ENCODE data around the gene EFCAB13.
"Not testable (repeated sequence)": the region's sequence is repeated elsewhere in the genome, so short reads cannot be mapped to it uniquely, and the experiment has no call there.

The EFCAB13 gene

DNA sequence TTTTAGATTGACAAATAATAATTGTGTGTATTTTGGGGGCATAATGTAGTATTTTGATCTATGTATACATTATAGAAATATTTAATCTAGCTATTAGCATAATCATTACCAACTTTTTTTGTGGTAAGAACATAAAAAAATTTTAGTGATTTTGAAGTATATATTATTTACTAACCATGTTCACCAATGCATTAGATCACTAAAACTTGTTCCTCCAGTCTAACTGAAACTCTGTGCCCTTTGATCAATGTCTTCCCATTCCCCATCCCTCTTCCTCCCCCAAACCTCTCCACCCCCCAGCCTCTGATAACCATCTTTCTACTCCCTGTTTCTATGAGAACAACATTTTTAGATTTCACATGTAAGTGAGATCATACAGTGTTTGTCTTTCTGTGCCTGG lies 8.5 kb downstream of the EFCAB13 start:
- H3K79me2 ChIP-seq (ENCODE audit: control insufficient read depth, insufficient read depth, low read length, unreplicated experiment): no peaks in the 10 kb centered on the region
- no peaks in the 10 kb centered on the region for H3K27me3 ChIP-seq (ENCODE audit: insufficient read depth, low read length)
- peaks cover 22% of the 10 kb centered on the region for H3K36me3 ChIP-seq (ENCODE audit: insufficient read depth, low read length)
- no peaks in the 10 kb centered on the region for H3K4me1 ChIP-seq (ENCODE audit: control insufficient read depth, insufficient read depth, low read length, unreplicated experiment)
- no peak overlapping the region for H3K27ac ChIP-seq (ENCODE audit: low read depth, low read length)
- no peak overlapping the region for H2AFZ ChIP-seq (ENCODE audit: low read length, unreplicated experiment)
- no peak overlapping the region for H3K4me3 ChIP-seq (ENCODE audit: low read depth, low read length)

DNA sequence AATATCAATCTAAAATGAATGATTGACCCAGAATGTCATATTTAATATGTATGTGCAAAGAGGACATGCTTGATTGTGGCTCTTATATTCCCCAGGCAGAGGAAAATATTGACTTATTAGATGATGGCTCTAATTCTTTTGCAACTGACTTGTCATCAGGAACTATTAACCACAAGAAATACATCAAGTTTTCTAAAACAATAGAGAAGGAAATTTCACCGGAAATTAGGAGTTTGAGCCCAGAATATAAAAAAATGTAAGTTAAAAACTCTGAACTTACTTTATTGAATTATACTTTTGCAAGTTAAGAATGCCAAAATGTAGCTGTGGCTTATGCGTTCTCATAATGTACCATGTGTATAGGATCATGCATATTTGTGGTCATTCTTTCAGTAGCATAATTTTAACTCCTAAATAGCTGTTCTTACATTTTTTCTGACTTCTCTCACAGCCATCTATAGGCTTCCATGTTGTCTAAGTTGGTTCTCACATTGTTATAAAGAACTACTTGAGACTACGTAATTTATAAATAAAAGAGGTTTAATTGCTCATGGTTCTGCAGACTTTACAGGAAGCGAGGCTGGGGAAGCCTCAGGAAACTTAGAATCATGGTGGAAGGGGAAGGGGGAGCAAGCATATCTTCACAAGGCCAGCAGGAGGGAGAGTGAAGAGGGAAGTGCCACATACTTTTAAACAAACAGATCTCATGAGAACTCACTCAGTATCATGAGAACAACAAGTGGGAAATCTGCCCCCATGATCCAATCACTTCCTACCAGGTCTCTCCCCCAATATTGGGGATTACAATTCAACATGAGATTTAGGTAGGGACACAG lies 11.6 kb downstream of the EFCAB13 start:
- Histone ChIP-seq H3K27me3 (ENCODE audit: insufficient read depth, low read length) (no peaks in the 10 kb centered on the region), H2AFZ (ENCODE audit: low read length, unreplicated experiment) (no peak overlapping the region), H3K4me3 (ENCODE audit: low read depth, low read length) (no peak overlapping the region), H3K27ac (ENCODE audit: low read depth, low read length) (no peak overlapping the region), H3K4me1 (ENCODE audit: control insufficient read depth, insufficient read depth, low read length, unreplicated experiment) (no peaks in the 10 kb centered on the region), H3K36me3 (ENCODE audit: insufficient read depth, low read length) (peaks cover 22% of the 10 kb centered on the region), H3K79me2 (ENCODE audit: control insufficient read depth, insufficient read depth, low read length, unreplicated experiment) (no peaks in the 10 kb centered on the region)

- no peak overlapping the region for H3K27ac ChIP-seq (ENCODE audit: low read depth, low read length)
- H3K4me1 ChIP-seq (ENCODE audit: control insufficient read depth, insufficient read depth, low read length, unreplicated experiment): no peaks in the 10 kb centered on the region
- no peak overlapping the region for H2AFZ ChIP-seq (ENCODE audit: low read length, unreplicated experiment)
- no peak overlapping the region for H3K4me3 ChIP-seq (ENCODE audit: low read depth, low read length)
- H3K79me2 ChIP-seq (ENCODE audit: control insufficient read depth, insufficient read depth, low read length, unreplicated experiment): no peaks in the 10 kb centered on the region
- H3K27me3 ChIP-seq (ENCODE audit: insufficient read depth, low read length): no peaks in the 10 kb centered on the region
- H3K36me3 ChIP-seq (ENCODE audit: insufficient read depth, low read length): peaks cover 10% of the 10 kb centered on the region
Measured at GRCh38 chr17:47338026-47338425, 14.3 kb downstream of the EFCAB13 start.

DNA sequence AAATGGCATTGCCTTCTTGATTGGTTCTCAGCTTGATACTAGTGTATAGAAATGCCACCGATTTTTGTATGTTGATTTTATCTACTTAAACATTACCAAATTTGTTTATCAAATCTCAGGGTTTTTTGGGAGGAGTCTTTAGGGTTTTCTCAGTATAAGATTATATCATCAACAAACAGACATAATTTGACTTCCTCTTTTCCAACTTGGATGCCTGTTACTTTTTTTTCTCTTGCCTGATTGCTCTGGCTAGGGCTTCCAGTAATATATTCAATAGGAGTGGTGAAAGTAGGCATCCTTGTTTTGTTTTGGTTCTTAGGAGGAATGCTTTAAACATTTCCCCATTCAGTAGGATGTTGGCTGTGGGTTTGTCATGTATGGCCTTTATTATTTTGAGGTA lies 29.1 kb downstream of the EFCAB13 start:
- no peaks in the 10 kb centered on the region for H3K36me3 ChIP-seq (ENCODE audit: insufficient read depth, low read length)
- H3K4me3 ChIP-seq (ENCODE audit: low read depth, low read length): no peak overlapping the region
- H3K27ac ChIP-seq (ENCODE audit: low read depth, low read length): no peak overlapping the region
- H3K79me2 ChIP-seq (ENCODE audit: control insufficient read depth, insufficient read depth, low read length, unreplicated experiment): no peaks in the 10 kb centered on the region
- H2AFZ ChIP-seq (ENCODE audit: low read length, unreplicated experiment): no peak overlapping the region
- no peaks in the 10 kb centered on the region for H3K27me3 ChIP-seq (ENCODE audit: insufficient read depth, low read length)
- H3K4me1 ChIP-seq (ENCODE audit: control insufficient read depth, insufficient read depth, low read length, unreplicated experiment): no peaks in the 10 kb centered on the region

- Histone ChIP-seq H3K79me2 (ENCODE audit: control insufficient read depth, insufficient read depth, low read length, unreplicated experiment) (no peaks in the 10 kb centered on the region), H3K36me3 (ENCODE audit: insufficient read depth, low read length) (no peaks in the 10 kb centered on the region), H3K27ac (ENCODE audit: low read depth, low read length) (no peak overlapping the region), H3K4me3 (ENCODE audit: low read depth, low read length) (no peak overlapping the region), H2AFZ (ENCODE audit: low read length, unreplicated experiment) (no peak overlapping the region), H3K4me1 (ENCODE audit: control insufficient read depth, insufficient read depth, low read length, unreplicated experiment) (no peaks in the 10 kb centered on the region), H3K27me3 (ENCODE audit: insufficient read depth, low read length) (no peaks in the 10 kb centered on the region)
Measured at GRCh38 chr17:47358652-47359051, 34.9 kb downstream of the EFCAB13 start.

GRCh38 chr17:47363171-47363570 lies 39.4 kb downstream of the EFCAB13 start:
- H3K4me3 ChIP-seq (ENCODE audit: low read depth, low read length): no peak overlapping the region
- H3K79me2 ChIP-seq (ENCODE audit: control insufficient read depth, insufficient read depth, low read length, unreplicated experiment): no peaks in the 10 kb centered on the region
- no peak overlapping the region for H2AFZ ChIP-seq (ENCODE audit: low read length, unreplicated experiment)
- H3K4me1 ChIP-seq (ENCODE audit: control insufficient read depth, insufficient read depth, low read length, unreplicated experiment): no peaks in the 10 kb centered on the region
- H3K27me3 ChIP-seq (ENCODE audit: insufficient read depth, low read length): no peaks in the 10 kb centered on the region
- no peak overlapping the region for H3K27ac ChIP-seq (ENCODE audit: low read depth, low read length)
- H3K36me3 ChIP-seq (ENCODE audit: insufficient read depth, low read length): no peaks in the 10 kb centered on the region

- no peak overlapping the region for H3K4me3 ChIP-seq (ENCODE audit: low read depth, low read length)
- no peak overlapping the region for H2AFZ ChIP-seq (ENCODE audit: low read length, unreplicated experiment)
- no peaks in the 10 kb centered on the region for H3K4me1 ChIP-seq (ENCODE audit: control insufficient read depth, insufficient read depth, low read length, unreplicated experiment)
- no peaks in the 10 kb centered on the region for H3K36me3 ChIP-seq (ENCODE audit: insufficient read depth, low read length)
- H3K27me3 ChIP-seq (ENCODE audit: insufficient read depth, low read length): no peaks in the 10 kb centered on the region
- no peaks in the 10 kb centered on the region for H3K79me2 ChIP-seq (ENCODE audit: control insufficient read depth, insufficient read depth, low read length, unreplicated experiment)
- no peak overlapping the region for H3K27ac ChIP-seq (ENCODE audit: low read depth, low read length)
Measured at GRCh38 chr17:47367257-47367656, 43.5 kb downstream of the EFCAB13 start.

DNA sequence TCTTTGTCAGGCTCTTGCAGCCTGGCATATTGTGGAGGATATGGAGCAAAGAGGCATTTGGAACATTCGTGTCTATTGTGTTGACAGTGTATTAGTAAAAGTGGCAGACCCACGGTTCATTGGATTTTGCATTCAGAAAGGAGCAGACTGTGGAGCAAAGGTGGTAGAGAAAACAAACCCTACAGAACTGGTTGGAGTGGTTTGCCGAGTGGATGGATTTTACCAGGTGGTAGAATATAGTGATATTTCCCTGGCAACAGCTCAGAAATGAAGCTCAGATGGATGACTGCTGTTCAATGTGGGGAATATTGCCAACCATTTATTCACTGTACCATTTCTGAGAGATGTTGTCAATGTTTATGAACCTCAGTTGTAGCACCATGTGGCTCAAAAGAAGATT lies 44.5 kb downstream of the EFCAB13 start:
- Histone ChIP-seq H3K27ac (ENCODE audit: low read depth, low read length) (no peak overlapping the region), H3K27me3 (ENCODE audit: insufficient read depth, low read length) (no peaks in the 10 kb centered on the region), H3K4me1 (ENCODE audit: control insufficient read depth, insufficient read depth, low read length, unreplicated experiment) (no peaks in the 10 kb centered on the region)

GRCh38 chr17:47370899-47371298 lies 47.1 kb downstream of the EFCAB13 start:
- H3K79me2 ChIP-seq (ENCODE audit: control insufficient read depth, insufficient read depth, low read length, unreplicated experiment); H3K4me3 ChIP-seq (ENCODE audit: low read depth, low read length); H3K27ac ChIP-seq (ENCODE audit: low read depth, low read length); H2AFZ ChIP-seq (ENCODE audit: low read length, unreplicated experiment); H3K4me1 ChIP-seq (ENCODE audit: control insufficient read depth, insufficient read depth, low read length, unreplicated experiment); H3K36me3 ChIP-seq (ENCODE audit: insufficient read depth, low read length); H3K27me3 ChIP-seq (ENCODE audit: insufficient read depth, low read length): not testable (repeated sequence)

More for the DNA sequence above, 44.5 kb downstream of the EFCAB13 start:
- no peak overlapping the region for H2AFZ ChIP-seq (ENCODE audit: low read length, unreplicated experiment)
- no peak overlapping the region for H3K4me3 ChIP-seq (ENCODE audit: low read depth, low read length)
- no peaks in the 10 kb centered on the region for H3K79me2 ChIP-seq (ENCODE audit: control insufficient read depth, insufficient read depth, low read length, unreplicated experiment)
- H3K36me3 ChIP-seq (ENCODE audit: insufficient read depth, low read length): no peaks in the 10 kb centered on the region

GRCh38 chr17:47373002-47373401 lies 49.2 kb downstream of the EFCAB13 start:
- Histone ChIP-seq H3K27me3 (ENCODE audit: insufficient read depth, low read length) (no peaks in the 10 kb centered on the region), H3K4me1 (ENCODE audit: control insufficient read depth, insufficient read depth, low read length, unreplicated experiment) (no peaks in the 10 kb centered on the region), H3K79me2 (ENCODE audit: control insufficient read depth, insufficient read depth, low read length, unreplicated experiment) (no peaks in the 10 kb centered on the region), H3K4me3 (ENCODE audit: low read depth, low read length) (no peak overlapping the region), H2AFZ (ENCODE audit: low read length, unreplicated experiment) (no peak overlapping the region), H3K36me3 (ENCODE audit: insufficient read depth, low read length) (no peaks in the 10 kb centered on the region), H3K27ac (ENCODE audit: low read depth, low read length) (no peak overlapping the region)

GRCh38 chr17:47376247-47376646 lies 52.5 kb downstream of the EFCAB13 start:
- Histone ChIP-seq H3K79me2 (ENCODE audit: control insufficient read depth, insufficient read depth, low read length, unreplicated experiment) (no peaks in the 10 kb centered on the region), H3K27ac (ENCODE audit: low read depth, low read length) (no peak overlapping the region), H3K27me3 (ENCODE audit: insufficient read depth, low read length) (no peaks in the 10 kb centered on the region), H3K4me3 (ENCODE audit: low read depth, low read length) (no peak overlapping the region), H3K4me1 (ENCODE audit: control insufficient read depth, insufficient read depth, low read length, unreplicated experiment) (no peaks in the 10 kb centered on the region), H3K36me3 (ENCODE audit: insufficient read depth, low read length) (no peaks in the 10 kb centered on the region), H2AFZ (ENCODE audit: low read length, unreplicated experiment) (no peak overlapping the region)

Measured in ACC112 (cell line).